Peyer's patch (tissue), 4 donors: ENCODE data around the gene LAP3. TPM values are rescaled to one million over a fixed set of nuclear protein-coding genes. Genes with fewer than 3 reads are reported as not detected.

Experiments
- total RNA-seq, 4 donors: library from RNA; depleted of rRNA; stranded (reverse); fragments of >200 nt; gene quantifications; one replicate each; pipeline ENCODE4 v1.1.0, GENCODE V29; 2016

The LAP3 gene
- total RNA-seq, 4 donors from 2014 or later, result 41.4 to 79.2 (median 67.4) TPM

Other genes with a start within 250 kb of the LAP3 start
- gene QDPR, start 65.1 kb upstream of the LAP3 start, total RNA-seq, result 10 to 100 TPM in 2 of 4 donors, 1 to 10 TPM in 2; 8.2 to 17.0 (median 12.5) TPM
- gene CLRN2, start 62.0 kb upstream of the LAP3 start, total RNA-seq, result not detected
- gene MED28, start 37.4 kb downstream of the LAP3 start, total RNA-seq, result 10 to 100 TPM; 12.6 to 21.0 (median 18.9) TPM
- not detected for gene FAM184B, start 204.4 kb downstream of the LAP3 start, total RNA-seq
- gene DCAF16, start 233.6 kb downstream of the LAP3 start, total RNA-seq, result 10 to 100 TPM; 15.1 to 21.7 (median 20.9) TPM
- gene NCAPG, start 233.8 kb downstream of the LAP3 start, total RNA-seq, result 10 to 100 TPM in 1 of 4 donors, 1 to 10 TPM in 3; 3.3 to 21.5 (median 3.5) TPM